ENCODE results near the gene PCDHA13. TPM values are rescaled to one million over a fixed set of nuclear protein-coding genes. Genes with fewer than 3 reads are reported as not detected.

The PCDHA13 gene, protein sequence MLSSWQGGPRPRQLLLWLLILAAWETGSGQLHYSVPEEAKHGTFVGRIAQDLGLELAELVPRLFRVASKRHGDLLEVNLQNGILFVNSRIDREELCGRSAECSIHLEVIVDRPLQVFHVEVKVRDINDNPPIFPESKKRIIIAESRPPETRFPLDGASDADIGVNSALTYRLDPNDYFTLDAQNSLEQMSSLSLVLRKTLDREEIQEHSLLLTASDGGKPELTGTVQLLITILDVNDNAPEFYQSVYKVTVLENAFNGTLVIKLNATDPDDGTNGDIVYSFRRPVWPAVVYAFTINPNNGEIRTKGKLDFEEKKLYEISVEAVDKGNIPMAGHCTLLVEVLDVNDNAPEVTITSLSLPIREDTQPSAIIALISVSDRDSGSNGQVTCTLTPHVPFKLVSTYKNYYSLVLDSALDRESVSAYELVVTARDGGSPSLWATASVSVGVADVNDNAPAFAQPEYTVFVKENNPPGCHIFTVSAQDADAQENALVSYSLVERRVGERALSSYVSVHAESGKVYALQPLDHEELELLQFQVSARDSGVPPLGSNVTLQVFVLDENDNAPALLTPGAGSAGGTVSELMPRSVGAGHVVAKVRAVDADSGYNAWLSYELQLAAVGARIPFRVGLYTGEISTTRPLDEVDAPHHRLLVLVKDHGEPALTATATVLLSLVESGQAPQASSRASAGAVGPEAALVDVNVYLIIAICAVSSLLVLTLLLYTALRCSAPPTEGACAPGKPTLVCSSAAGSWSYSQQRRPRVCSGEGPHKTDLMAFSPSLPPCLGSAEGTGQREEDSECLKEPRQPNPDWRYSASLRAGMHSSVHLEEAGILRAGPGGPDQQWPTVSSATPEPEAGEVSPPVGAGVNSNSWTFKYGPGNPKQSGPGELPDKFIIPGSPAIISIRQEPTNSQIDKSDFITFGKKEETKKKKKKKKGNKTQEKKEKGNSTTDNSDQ
- not detected in 2 replicates for total RNA-seq

DNA sequence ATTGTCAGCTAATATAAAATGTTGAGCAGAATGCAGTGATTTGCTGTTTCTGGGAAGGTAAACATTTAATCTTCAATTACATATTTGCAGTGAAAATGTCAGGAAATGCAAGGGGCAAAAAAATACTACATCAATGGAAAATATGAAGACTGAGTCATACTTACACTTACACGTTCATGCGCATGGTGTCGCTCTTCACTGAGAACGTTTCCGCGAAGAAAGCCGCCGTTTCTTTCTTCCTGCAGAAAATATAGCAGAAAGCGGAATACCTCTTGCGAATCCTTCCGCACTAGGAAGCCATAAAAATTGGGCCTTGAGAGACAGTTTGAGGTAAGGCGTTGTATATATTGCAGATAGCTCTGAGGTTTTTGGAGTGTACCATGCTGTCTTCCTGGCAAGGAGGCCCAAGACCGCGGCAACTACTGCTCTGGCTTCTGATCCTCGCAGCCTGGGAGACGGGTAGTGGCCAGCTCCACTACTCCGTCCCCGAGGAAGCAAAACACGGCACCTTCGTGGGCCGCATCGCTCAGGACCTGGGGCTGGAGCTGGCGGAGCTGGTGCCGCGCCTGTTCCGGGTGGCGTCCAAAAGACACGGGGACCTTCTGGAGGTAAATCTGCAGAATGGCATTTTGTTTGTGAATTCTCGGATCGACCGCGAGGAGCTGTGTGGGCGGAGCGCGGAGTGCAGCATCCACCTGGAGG lies at the start of gene PCDHA13:
PCDHA13 (plus strand) TSS at position 236 of the 702 bp plus-strand sequence; CDS start at position 381, 145 bp downstream.

DNA sequence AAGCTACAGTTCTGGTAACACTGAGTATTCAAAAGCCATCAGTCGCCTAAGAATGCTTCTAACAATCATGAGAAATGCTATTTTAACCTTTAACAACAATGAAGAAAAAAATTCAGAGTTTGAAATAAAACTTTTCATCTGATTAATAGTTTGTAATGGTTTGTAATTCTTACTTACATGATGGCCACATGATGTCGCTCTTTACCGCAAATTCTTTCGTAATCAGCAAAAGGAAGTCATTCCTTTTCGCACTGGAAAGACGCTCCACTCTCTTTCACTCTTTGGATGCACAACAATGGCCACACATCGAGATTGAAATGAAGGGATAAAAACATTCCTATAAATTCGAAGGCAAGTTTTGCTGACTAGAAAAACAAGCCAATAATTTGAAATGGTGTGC lies 47.9 kb upstream of the PCDHA13 start, which contains the start of gene PCDHA7:
PCDHA7 (plus strand) TSS at position 277 of the 400 bp plus-strand sequence; CDS start at position 392, 115 bp downstream.

DNA sequence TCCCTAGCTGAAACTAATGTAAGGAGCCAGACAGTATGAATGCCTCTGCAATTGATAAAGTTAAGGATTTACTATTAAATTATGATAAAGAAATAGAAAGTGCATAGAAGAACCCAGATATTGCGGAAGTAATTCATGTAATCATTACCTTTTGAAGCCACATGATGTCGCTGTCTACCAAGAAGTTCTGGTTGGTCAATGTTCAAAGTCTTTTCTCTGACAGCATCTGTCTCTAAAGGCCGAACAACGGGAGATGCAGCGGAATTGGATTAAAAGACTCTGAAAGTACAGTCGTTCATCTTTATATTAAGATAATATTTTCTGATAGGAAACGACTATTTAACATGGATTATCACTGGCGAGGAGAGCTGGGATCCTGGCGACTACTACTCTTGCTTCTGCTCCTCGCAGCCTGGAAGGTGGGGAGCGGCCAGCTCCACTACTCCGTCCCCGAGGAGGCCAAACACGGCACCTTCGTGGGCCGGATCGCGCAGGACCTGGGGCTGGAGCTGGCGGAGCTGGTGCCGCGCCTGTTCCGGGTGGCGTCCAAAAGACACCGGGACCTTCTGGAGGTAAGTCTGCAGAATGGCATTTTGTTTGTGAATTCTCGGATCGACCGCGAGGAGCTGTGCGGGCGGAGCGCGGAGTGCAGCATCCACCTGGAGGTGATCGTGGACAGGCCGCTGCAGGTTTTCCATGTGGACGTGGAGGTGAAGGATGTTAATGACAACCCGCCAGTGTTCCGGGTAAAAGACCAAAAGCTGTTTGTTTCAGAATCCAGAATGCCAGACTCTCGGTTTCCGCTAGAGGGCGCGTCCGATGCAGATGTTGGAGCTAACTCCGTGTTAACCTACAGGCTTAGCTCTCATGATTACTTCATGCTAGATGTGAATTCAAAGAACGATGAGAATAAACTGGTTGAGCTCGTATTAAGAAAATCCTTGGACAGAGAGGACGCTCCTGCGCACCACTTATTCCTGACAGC lies 40.7 kb upstream of the PCDHA13 start, which contains the start of gene PCDHA8:
PCDHA8 (plus strand) TSS at position 210 of the 985 bp plus-strand sequence; CDS start at position 345, 135 bp downstream.

DNA sequence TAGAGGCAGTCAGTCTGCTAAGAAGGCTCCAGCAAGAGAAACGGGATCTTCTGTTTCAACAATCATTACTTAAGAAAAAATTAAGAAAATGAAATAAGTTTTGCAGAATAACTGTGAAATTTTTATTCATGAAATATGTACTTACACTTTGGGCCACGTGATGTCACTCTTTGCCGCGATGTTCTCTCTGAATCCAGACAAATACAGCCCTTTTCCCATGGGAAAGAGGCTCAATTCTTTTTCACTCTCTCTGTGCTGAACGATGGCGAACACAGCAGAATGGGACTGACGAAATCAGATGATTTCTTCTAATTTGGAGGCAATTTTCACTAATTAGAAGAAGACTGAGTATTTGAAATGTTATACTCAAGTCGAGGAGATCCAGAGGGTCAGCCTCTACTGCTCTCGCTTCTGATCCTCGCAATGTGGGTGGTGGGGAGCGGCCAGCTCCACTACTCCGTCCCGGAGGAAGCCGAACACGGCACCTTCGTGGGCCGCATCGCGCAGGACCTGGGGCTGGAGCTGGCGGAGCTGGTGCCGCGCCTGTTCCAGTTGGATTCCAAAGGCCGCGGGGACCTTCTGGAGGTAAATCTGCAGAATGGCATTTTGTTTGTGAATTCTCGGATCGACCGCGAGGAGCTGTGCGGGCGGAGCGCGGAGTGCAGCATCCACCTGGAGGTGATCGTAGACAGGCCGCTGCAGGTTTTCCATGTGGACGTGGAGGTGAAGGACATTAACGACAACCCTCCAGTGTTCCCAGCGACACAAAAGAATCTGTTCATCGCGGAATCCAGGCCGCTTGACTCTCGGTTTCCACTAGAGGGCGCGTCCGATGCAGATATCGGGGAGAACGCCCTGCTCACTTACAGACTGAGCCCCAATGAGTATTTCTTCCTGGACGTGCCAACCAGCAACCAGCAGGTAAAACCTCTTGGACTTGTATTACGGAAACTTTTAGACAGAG lies 33.5 kb upstream of the PCDHA13 start, which contains the start of gene PCDHA9:
PCDHA9 (plus strand) TSS at position 244 of the 964 bp plus-strand sequence; CDS start at position 358, 114 bp downstream.

DNA sequence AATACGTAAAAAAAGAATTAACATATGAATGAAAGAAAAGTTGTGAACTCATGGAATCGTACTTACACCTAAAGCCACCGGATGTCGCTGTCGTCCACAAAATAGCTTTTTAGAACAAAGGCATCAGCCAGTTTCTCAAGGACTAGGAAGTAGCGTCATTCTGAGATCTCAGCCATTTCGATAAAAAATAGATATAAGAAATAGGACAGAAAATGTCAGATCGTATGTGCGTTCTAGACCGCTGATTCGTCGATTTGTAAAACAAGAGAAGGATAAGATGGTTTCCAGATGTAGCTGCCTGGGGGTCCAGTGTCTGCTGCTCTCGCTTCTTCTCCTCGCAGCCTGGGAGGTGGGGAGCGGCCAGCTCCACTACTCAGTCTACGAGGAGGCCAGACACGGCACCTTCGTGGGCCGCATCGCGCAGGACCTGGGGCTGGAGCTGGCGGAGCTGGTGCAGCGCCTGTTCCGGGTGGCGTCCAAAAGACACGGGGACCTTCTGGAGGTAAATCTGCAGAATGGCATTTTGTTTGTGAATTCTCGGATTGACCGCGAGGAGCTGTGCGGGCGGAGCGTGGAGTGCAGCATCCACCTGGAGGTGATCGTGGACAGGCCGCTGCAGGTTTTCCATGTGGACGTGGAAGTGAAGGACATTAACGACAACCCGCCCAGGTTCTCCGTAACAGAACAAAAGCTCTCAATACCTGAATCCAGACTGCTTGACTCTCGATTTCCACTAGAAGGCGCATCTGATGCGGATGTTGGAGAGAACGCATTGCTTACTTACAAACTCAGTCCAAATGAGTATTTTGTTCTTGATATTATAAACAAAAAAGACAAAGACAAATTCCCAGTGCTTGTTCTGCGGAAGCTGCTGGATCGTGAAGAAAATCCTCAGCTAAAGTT lies 25.9 kb upstream of the PCDHA13 start, which contains the start of gene PCDHA10:
PCDHA10 (plus strand) TSS at position 126 of the 903 bp plus-strand sequence; CDS start at position 278, 152 bp downstream.

DNA sequence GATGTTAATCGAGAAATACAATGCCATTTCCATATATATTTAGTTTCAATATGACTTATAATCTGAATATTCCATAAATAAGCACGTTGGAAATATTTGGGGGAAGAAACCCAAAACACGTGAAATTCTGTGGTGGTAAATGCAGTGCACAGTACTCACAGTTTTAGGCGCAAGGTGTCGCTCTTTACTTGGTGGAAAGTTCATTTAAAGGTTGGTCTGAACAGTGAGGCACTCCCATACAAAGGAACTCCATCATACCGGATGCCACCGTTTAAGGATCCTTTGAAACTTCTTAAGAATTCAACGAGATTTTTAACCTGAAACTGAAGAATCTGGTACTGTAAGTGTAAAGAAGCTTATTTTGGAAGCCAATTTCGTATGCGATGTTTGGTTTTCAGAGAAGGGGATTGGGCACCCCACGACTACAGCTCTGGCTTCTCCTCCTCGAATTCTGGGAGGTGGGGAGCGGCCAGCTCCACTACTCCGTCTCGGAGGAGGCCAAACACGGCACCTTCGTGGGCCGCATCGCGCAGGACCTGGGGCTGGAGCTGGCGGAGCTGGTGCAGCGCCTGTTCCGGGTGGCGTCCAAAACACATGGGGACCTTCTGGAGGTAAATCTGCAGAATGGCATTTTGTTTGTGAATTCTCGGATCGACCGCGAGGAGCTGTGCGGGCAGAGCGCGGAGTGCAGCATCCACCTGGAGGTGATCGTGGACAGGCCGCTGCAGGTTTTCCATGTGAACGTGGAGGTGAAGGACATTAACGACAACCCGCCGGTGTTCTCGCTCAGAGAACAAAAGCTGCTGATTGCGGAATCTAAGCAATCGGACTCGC lies 13.0 kb upstream of the PCDHA13 start, which contains the start of gene PCDHA11:
PCDHA11 (plus strand) TSS at position 237 of the 834 bp plus-strand sequence; CDS start at position 384, 147 bp downstream.

DNA sequence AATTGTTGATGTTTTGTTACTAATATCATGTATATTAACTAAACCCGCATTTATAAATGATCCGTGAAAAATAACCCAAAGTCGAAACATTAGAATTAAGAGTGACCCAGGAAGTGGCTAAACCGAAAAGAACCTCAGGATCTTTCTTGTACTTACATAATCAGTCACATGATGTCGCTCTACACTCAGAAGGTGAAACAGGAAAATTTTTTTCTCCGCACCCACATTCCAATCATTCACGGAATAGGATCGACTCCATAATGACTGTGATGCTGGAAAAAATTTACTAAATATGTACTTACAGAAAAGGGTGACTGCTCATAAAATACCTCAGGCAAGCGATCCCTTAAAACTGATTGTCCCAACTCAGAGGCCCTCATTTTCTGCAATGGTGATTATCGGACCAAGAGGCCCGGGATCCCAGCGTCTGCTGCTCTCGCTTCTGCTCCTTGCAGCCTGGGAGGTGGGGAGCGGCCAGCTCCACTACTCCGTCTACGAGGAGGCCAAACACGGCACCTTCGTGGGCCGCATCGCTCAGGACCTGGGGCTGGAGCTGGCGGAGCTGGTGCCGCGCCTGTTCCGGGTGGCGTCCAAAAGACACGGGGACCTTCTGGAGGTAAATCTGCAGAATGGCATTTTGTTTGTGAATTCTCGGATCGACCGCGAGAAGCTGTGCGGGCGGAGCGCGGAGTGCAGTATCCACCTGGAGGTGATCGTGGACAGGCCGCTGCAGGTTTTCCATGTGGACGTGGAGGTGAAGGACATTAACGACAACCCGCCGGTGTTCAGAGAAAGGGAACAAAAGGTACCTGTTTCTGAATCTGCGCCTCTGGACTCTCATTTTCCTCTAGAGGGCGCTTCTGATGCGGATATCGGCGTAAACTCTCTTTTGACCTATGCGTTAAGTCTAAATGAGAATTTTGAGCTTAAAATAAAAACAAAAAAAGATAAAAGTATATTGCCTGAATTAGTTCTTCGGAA lies 6.5 kb upstream of the PCDHA13 start, which contains the start of gene PCDHA12:
PCDHA12 (plus strand) TSS at position 224 of the 981 bp plus-strand sequence; CDS start at position 389, 165 bp downstream.

DNA sequence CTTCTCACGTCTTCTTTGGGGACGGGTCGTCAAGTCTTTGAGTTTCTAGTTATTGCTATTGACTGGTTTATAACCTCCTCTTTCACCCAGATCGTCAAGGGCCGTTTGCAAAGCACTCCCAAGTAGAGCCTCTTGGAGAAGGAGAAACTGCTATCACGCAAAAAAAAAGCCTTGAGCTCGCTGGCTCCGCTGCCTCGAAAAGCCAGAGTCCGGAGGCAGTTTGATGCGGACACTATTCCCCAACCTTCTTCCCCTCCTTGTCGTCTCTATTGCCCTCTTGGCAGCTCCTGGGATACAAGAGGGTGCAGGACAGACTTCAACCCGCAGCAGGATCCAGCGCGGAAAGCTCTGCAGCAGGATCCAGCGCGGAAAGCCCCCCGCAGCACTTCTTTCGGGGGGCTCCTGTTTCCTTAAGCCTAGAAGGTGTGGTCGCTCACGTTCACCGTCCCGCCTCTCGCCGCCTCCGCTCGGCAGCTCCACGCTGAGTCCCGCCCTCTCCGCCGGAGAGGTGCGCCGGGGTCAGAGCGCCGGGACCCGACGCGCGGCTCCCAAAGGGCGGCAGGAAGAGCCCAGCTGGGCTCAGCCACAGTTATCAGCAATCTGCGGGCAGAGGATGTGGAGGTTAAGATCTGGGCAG lies 44.0 kb downstream of the PCDHA13 start, which contains the start of gene PCDHAC1:
PCDHAC1 (plus strand) TSS at position 494 of the 637 bp plus-strand sequence. CDS start 594 bp downstream, outside the sequence.

Other genes starting within 250 kb of the PCDHA13 start
- gene CD14, start 248.9 kb upstream of the PCDHA13 start, total RNA-seq, result 1.3 TPM in 1 of 2 replicates, not detected in the other
- gene TMCO6, start 242.7 kb upstream of the PCDHA13 start, total RNA-seq, result 15.2 and 17.6 TPM in 2 replicates
- gene NDUFA2, start 234.5 kb upstream of the PCDHA13 start, total RNA-seq, result 49.5 and 63.3 TPM in 2 replicates
- gene IK, start 234.3 kb upstream of the PCDHA13 start, total RNA-seq, result 35.7 and 39.6 TPM in 2 replicates
- gene WDR55, start 217.2 kb upstream of the PCDHA13 start, total RNA-seq, result 15.1 and 18.1 TPM in 2 replicates
- under 0.01 and 0.33 TPM in 2 replicates for gene DND1, start 208.5 kb upstream of the PCDHA13 start, total RNA-seq
- 53.9 and 78.2 TPM in 2 replicates for gene HARS1, start 190.8 kb upstream of the PCDHA13 start, total RNA-seq
- gene HARS2, start 190.7 kb upstream of the PCDHA13 start, total RNA-seq, result 22.0 and 25.0 TPM in 2 replicates
- gene ZMAT2, start 181.7 kb upstream of the PCDHA13 start, total RNA-seq, result 8.8 and 10.4 TPM in 2 replicates
- gene PCDHA1, start 96.0 kb upstream of the PCDHA13 start, total RNA-seq, result under 0.01 and 0.16 TPM in 2 replicates
- gene PCDHA2, start 87.3 kb upstream of the PCDHA13 start, total RNA-seq, result under 0.01 TPM in 1 of 2 replicates, not detected in the other
- gene PCDHA3, start 81.1 kb upstream of the PCDHA13 start, total RNA-seq, result under 0.01 and 0.13 TPM in 2 replicates
- gene PCDHA4, start 75.1 kb upstream of the PCDHA13 start, total RNA-seq, result 0.16 and 1.3 TPM in 2 replicates
- gene PCDHA5, start 60.5 kb upstream of the PCDHA13 start, total RNA-seq, result under 0.01 TPM in 1 of 2 replicates, not detected in the other
- 1.0 TPM in 1 of 2 replicates, not detected in the other for gene PCDHA6, start 54.2 kb upstream of the PCDHA13 start, total RNA-seq
- 0.51 TPM in 1 of 2 replicates, not detected in the other for gene PCDHA7, start 47.9 kb upstream of the PCDHA13 start, total RNA-seq
- gene PCDHA8, start 40.9 kb upstream of the PCDHA13 start, total RNA-seq, result 0.13 TPM in 1 of 2 replicates, not detected in the other
- gene PCDHA9, start 33.7 kb upstream of the PCDHA13 start, total RNA-seq, result under 0.01 TPM in 1 of 2 replicates, not detected in the other
- 0.13 TPM in 1 of 2 replicates, not detected in the other for gene PCDHA10, start 26.2 kb upstream of the PCDHA13 start, total RNA-seq
- gene PCDHA11, start 13.2 kb upstream of the PCDHA13 start, total RNA-seq, result 0.16 TPM in 1 of 2 replicates, not detected in the other
- 0.25 TPM in 1 of 2 replicates, not detected in the other for gene PCDHA12, start 6.8 kb upstream of the PCDHA13 start, total RNA-seq
- gene PCDHAC1, start 44.2 kb downstream of the PCDHA13 start, total RNA-seq, result under 0.01 TPM in 1 of 2 replicates, not detected in the other
- gene PCDHAC2, start 84.4 kb downstream of the PCDHA13 start, total RNA-seq, result 0.25 and 0.65 TPM in 2 replicates
- not detected in 2 replicates for gene PCDHB1, start 169.2 kb downstream of the PCDHA13 start, total RNA-seq
- gene PCDHB2, start 212.5 kb downstream of the PCDHA13 start, total RNA-seq, result 0.49 and 0.76 TPM in 2 replicates
- gene PCDHB3, start 218.3 kb downstream of the PCDHA13 start, total RNA-seq, result 0.16 and 0.38 TPM in 2 replicates
- 0.13 and 0.49 TPM in 2 replicates for gene PCDHB4, start 239.7 kb downstream of the PCDHA13 start, total RNA-seq